ENCODE measurements around the gene MORC3.
"Not testable (repeated sequence)": the region's sequence is repeated elsewhere in the genome, so short reads cannot be mapped to it uniquely, and the experiment has no call there.

Gene MORC3, protein sequence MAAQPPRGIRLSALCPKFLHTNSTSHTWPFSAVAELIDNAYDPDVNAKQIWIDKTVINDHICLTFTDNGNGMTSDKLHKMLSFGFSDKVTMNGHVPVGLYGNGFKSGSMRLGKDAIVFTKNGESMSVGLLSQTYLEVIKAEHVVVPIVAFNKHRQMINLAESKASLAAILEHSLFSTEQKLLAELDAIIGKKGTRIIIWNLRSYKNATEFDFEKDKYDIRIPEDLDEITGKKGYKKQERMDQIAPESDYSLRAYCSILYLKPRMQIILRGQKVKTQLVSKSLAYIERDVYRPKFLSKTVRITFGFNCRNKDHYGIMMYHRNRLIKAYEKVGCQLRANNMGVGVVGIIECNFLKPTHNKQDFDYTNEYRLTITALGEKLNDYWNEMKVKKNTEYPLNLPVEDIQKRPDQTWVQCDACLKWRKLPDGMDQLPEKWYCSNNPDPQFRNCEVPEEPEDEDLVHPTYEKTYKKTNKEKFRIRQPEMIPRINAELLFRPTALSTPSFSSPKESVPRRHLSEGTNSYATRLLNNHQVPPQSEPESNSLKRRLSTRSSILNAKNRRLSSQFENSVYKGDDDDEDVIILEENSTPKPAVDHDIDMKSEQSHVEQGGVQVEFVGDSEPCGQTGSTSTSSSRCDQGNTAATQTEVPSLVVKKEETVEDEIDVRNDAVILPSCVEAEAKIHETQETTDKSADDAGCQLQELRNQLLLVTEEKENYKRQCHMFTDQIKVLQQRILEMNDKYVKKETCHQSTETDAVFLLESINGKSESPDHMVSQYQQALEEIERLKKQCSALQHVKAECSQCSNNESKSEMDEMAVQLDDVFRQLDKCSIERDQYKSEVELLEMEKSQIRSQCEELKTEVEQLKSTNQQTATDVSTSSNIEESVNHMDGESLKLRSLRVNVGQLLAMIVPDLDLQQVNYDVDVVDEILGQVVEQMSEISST

DNA sequence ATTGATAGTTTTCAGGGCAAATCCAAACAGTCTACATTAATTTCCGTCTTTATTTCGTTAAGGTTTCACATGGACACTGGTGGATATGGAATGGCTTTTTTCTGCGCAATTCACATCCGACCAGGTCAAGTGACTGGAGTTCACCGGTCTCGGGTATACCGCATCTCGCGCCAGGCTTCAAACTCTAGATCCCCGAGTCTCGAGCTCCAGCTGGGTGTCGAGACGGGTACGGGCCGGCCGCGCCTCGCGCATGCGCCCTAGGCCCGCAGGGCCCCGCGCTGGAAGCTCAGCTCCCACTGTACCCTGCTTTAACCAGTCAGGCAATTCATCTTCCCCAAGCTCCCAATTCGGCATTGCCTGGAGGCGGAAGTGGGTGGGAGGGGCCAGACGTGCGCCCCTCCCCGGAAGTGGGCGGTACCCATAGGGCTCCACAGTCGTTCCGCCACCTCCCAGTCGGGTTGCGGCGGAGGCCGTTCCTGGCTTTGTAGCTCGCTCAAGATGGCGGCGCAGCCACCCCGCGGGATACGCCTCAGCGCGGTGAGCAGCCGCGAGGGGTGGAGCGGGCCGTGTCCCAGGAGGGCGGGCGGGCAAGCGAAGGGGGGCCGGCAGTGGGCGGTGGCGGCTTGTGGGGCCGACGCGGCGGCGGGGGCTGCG lies at the start of gene MORC3:
TSS of gene MORC3 (plus strand) at position 431 of the 654 bp plus-strand sequence. CDS start at position 499, 68 bp downstream.
- DNase-seq (ENCODE audit: low read depth in 1 of 2, low spot score in 1 of 2), result peak; percentile 95 to 97

DNA sequence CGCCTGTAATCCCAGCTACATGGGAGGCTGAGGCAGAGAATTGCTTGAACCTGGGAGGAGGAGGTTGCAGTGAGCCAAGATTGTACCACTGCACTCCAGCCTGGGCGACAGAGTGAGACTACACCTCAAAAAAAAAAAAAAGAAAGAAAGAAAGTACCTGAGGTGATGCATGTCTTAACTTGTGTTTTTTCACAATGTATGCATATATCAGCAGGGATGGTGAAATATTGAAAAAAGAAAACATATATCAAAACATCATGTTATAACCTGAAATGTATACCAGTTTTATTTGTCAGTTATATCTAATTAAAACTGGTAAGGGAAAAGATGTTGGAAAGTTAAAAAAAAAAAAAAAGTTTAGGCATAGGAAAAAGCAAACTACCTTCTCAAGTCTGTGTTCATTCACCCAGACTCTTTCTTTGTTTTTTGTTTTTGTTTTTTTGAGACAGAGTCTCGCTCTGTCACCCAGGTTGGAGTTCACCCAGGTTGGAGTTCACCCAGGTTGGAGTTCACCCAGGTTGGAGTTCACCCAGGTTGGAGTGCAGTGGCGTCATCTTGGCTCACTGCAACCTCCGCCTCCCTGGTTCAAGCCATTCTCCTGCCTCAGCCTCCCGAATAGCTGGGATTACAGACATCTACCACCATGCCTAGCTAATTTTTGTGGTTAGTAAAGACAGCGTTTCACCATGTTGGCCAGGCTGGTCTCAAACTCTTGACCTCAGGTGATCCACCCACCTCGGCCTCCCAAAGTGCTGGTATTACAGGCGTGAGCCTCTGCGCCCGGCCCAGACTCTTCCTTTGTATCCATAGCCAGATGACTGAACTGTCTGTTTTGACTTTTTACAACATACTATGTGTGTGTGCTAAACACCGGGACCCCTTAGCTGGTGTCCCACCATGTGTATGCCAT lies 49.0 kb upstream of the MORC3 start:
- not testable (repeated sequence) for DNase-seq (ENCODE audit: low read depth in 1 of 2, low spot score in 1 of 2)

DNA sequence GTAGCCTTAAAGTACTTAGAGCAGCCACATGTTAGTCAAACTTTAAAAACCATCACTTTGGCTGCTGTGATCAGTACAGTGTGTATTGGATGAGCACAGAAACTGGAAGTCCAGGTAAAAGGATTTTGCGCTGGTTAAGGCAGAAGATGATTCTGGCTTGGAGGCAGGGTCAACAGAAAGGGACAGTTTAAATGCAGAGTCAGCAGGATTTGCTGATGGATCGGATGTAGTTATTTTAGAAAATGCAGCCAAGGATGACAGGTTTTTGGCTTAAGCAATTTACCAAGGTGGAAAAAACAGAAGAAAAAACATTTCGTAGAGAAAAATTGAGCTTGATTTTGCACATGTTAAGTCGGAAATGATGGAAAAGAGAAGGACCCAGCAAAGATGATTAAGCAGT lies 45.9 kb upstream of the MORC3 start:
- DNase-seq (ENCODE audit: low read depth in 1 of 2, low spot score in 1 of 2), result no peak

GRCh38 chr21:36282568-36283230 lies 37.3 kb upstream of the MORC3 start:
- no peak for DNase-seq (ENCODE audit: low read depth in 1 of 2, low spot score in 1 of 2)

DNA sequence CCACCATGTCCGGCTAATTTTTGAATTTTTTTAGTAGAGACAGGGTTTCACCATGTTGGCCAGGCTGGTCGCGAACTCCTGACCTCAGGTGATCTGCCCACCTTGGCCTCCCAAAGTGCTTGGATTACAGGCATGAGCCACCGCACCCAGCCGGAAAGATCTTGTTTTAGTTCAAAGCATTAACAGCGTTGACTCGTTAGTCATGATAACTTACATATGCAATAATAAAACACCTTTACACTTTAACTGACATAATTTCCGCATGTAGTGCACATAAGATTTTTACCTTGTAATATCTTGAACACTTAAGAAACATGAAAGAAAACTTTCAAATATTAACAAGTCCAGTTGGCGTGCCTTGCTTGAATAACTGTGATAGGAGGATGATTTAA lies 36.8 kb upstream of the MORC3 start:
- DNase-seq (ENCODE audit: low read depth in 1 of 2, low spot score in 1 of 2), result not testable (repeated sequence)

DNA sequence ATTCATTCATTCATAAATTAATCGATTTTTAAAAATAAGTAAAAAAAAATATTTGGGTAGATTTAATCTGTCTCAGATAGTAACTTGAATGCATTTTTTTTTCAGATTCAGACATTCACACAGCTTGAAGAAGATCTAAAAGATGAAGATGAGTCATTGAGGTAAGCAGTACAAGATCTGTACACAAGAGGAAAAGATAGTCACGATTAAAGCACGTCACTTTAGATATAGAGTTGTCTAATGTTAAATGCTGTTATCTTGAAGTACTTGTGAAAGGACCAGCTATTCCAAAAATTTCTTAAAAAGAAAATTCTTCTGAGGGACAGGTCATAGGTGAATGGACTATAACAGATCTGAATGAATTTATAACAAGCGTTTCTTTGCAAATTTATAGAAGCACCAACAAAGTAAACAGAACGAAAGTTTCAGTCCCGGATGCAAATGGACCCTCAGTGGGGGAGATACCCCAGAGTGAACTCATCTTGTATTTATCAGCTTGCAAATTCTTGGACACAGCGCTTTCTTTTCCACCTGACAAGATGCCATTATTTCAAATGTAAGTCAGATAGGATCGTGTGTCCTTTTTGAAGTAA lies 31.2 kb upstream of the MORC3 start:
- DNase-seq (ENCODE audit: low read depth in 1 of 2, low spot score in 1 of 2), result no peak

- no peak for DNase-seq (ENCODE audit: low read depth in 1 of 2, low spot score in 1 of 2)
Observed at GRCh38 chr21:36291509-36291908, 28.5 kb upstream of the MORC3 start.

GRCh38 chr21:36297406-36297937 lies 22.5 kb upstream of the MORC3 start:
- DNase-seq (ENCODE audit: low read depth in 1 of 2, low spot score in 1 of 2), result no peak

DNA sequence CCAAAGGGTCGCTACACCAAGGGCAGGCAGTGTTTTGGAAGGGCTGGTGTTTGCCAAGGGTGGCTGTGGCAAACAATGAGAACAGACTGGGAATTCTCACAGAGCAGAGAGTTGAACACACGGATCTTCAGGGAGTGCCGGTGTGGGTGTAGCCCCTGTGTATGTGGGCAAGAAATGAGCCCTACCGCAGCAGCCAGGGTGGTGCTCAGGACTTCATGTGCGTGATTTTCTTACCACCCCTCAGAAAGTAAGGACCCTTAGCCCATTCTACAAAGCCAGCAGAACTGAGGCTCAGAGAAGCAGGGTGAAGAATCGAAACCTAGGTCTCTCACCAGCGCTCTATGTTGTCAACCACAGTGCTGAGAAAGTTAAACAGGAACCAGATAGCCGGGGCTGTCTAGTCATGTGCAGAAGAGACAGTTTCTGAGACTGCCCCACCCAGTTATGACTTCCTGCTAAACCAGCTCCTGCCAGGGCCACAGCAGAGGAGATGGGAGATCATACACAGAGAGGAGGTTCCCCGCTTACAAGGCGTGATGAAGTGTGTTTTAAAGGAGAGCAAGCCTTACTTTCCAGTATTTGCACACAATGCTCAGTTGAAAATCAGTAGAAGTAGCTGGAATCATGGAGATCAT lies 21.9 kb upstream of the MORC3 start:
- DNase-seq (ENCODE audit: low read depth in 1 of 2, low spot score in 1 of 2), result peak; percentile 44

DNA sequence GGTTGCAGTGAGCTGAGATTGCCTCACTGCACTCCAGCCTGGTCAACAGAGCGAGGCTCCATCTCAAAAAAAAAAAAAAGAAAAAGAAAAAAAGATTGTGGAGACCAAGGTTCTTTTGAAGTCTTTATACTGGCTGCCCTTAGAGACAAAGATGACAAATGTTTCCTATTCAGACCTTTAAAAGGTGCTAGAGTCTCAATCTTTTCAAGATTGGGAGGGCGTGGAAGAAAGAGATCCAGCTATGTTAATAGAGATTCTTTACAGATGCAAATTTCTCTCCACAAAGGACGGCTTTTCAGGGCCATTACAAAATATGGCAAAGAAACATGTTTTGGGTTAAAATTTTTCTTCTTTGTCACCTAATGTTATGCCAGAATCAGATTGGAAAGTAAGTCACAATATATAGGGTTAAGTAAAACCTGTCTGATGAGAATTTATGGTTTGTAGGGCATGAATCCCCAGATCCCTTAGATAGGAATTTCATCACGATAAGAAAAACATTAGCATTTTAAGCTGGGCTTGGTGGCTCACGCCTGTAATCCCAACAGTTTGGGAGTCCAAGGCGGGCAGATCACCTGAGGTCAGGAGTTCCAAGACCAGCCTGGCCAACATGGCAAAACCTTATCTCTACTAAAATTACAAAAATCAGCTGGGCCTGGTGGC lies 13.0 kb upstream of the MORC3 start:
- no peak for DNase-seq (ENCODE audit: low read depth in 1 of 2, low spot score in 1 of 2)

DNA sequence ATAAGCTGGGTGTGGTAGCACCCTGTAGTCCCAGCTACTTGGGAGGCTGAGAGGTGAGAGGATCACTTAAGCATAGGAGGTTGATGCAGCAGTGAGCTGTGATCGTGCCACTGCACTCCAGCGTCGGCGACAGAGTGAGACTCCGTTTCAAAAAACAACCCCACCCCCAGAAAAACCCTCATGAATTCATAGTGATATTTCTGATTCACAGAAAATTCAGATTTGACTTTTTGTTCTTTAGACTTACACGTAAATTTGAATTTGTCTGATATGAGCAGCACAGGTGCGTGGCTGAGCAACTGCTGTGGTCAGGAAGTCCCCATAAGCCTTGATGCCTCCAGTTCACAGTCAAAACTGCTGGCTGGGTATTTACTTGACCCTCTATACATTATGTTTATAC lies 10.0 kb upstream of the MORC3 start:
- DNase-seq (ENCODE audit: low read depth in 1 of 2, low spot score in 1 of 2), result peak in 1 of 2 donors; percentile 20

- not testable (repeated sequence) for DNase-seq (ENCODE audit: low read depth in 1 of 2, low spot score in 1 of 2)
Observed at GRCh38 chr21:36313446-36313845, 6.6 kb upstream of the MORC3 start.

GRCh38 chr21:36316045-36316444 lies 4.0 kb upstream of the MORC3 start:
- DNase-seq (ENCODE audit: low read depth in 1 of 2, low spot score in 1 of 2), result not testable (repeated sequence)

DNA sequence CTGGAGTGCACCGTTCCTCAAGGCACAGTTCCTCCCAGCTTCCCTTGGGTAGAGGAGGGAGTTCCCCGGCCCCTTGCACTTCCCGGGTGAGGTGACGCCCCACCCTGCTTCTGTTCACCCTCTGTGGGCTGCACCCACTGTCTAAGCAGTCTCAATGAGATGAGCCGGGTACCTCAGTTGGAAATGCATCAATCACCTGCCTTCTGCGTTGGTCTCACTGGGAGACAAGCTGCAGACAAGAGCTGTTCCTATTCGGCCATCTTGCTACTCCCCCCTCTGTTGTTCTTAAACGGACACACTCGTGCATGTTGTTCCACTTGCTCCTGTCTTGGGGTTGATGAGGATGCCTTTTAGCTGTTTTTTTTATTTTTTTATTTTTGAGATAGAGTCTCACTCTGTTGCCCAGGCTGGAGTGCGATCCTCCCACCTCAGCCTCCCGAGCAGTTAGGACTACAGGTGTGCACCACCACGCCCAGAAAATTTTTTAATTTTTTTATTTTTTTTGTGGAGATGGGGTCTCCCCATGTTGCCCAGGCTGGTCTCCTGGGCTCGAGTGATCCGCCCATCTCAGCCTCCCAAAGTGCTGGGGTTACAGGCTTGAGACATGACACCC lies 3.0 kb upstream of the MORC3 start:
- no peak for DNase-seq (ENCODE audit: low read depth in 1 of 2, low spot score in 1 of 2)

GRCh38 chr21:36319406-36319766 lies 611 bp upstream of the MORC3 start:
- DNase-seq (ENCODE audit: low read depth in 1 of 2, low spot score in 1 of 2), result not testable (repeated sequence)

DNA sequence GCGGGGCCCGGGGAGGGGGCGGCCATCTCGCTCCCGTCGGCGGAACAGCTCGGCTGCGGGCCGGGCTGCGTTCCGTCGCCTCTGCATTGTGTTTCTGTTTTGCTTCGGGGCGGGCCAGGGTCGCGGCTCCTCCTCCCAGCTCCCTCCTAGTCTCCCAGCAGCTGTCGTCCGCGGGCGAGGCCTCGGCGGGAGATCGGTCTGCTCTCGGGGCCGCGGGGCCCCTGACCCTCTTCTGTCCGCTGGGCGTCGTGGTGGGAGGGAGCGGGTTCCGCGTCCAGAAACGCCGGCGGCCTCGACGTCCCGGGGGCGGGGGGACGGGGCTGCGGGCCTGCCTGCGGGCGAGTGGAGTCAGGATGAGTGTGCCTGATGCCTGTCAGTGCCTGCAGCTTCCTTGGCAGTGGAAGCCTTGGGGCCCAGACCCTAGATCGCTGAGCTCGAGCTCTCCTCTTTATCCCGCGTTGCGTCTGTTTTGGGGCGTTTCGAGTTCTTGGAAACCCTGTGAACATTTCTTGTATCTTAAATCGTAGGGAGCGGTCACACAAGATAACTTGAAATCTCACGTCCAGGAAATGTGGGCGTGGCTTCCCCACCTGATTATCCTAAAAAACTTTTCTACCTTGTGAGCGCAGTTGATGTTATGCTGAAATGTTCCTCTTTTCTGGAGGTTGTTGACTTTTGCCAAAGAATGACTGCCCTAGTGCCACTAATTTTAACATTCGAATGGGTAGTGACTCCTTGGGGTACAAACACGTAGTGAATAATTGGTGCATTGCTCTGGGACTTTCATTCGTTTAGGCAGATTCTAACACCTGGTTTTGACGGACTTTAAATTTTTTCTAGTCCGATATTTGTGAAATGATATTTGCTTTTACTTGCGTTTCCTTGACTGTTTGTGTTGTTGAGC lies 676 bp downstream of the MORC3 start:
- no peak for DNase-seq (ENCODE audit: low read depth in 1 of 2, low spot score in 1 of 2)
